Measurements from ENCODE around the gene ARMH3.
A peak's percentile ranks its signal among the peaks of the same experiment; 100 is the strongest.

The ARMH3 gene

DNA sequence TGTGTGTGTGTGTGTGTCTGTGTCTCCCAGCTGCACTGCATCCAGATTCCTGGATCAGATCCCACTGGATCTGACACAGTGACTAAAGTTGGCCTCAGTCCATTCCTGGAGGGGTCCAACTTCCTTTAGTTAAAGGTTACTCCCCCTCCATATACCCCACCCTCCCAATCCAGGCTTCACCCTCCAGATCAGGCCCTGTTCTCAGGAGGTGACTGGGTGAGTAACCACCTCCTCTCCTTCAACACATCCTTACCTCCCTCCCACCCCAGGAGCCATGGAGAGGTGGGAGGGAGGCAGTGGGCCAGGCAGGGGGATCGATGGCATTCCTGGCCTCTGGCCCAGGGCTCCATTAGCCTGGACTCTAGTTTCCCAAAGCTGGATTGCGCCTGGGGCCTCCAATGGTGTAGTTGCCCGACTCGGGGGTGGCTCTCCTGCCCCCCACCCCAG, 223.6 kb downstream of the ARMH3 start:
- Histone ChIP-seq H3K4me3 (ENCODE audit: insufficient read length, low read depth) (no peak overlapping the region), H3K36me3 (ENCODE audit: insufficient read depth, insufficient read length, low read length) (no peaks in the 10 kb centered on the region), H3K9ac (ENCODE audit: insufficient read length, low read depth) (no peak overlapping the region), H3K9me3 (ENCODE audit: insufficient read depth, low read length) (no peaks in the 10 kb centered on the region), H3K4me1 (ENCODE audit: insufficient read depth, insufficient read length) (peaks cover 5% of the 10 kb centered on the region), H3K27me3 (ENCODE audit: insufficient read depth, insufficient read length) (no peaks in the 10 kb centered on the region)
- TF ChIP-seq ZNF274 (IDR thresholded peaks at IDR 0.05; ENCODE audit: low read depth, low read length) (no peak), SUZ12 (IDR thresholded peaks at IDR 0.05; ENCODE audit: extremely low read depth, insufficient read depth, insufficient read length) (no peak), YY1 (IDR thresholded peaks at IDR 0.05; ENCODE audit: insufficient read depth, insufficient read length) (no peak)
- no peak for DNase-seq (ENCODE audit: low read depth, low spot score)

DNA sequence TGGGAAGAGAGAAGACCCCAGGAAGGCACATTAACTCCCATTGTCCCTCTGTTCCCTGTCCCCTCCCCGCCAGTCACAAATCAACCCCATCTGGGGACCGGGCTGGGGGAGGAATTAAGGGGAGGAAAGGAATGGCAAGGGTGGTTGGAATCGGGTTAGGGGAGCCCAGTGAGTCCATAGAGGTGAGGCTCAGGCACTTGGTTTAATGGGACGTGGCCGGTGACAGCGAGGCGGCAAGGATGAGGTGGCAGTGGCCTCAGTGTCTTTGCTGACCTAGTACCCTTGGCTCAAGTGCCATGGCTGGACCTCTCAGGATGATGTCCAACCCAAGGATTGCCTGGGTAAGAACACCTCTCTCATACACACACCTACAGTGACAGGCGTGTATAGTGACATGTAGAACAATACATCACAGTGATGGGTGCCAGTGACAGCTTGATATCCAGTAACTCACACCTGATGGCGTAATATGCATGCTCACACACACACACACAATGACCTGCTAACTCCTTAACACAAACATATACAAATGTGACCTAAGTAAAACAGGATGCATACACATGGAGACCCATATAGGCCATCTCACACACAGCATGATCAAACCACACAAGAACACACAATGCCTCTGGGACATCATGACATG, 224.7 kb downstream of the ARMH3 start:
- Histone ChIP-seq H3K9ac (ENCODE audit: insufficient read length, low read depth) (no peak overlapping the region), H3K9me3 (ENCODE audit: insufficient read depth, low read length) (no peaks in the 10 kb centered on the region), H3K36me3 (ENCODE audit: insufficient read depth, insufficient read length, low read length) (no peaks in the 10 kb centered on the region), H3K4me1 (ENCODE audit: insufficient read depth, insufficient read length) (peaks cover 5% of the 10 kb centered on the region), H3K4me3 (ENCODE audit: insufficient read length, low read depth) (peak overlapping the region; percentile 47), H3K27me3 (ENCODE audit: insufficient read depth, insufficient read length) (no peaks in the 10 kb centered on the region)
- no peak for DNase-seq (ENCODE audit: low read depth, low spot score)
- TF ChIP-seq YY1 (IDR thresholded peaks at IDR 0.05; ENCODE audit: insufficient read depth, insufficient read length), result no peak
- no peak for TF ChIP-seq SUZ12 (IDR thresholded peaks at IDR 0.05; ENCODE audit: extremely low read depth, insufficient read depth, insufficient read length)
- no peak for TF ChIP-seq ZNF274 (IDR thresholded peaks at IDR 0.05; ENCODE audit: low read depth, low read length)

- Histone ChIP-seq H3K9me3 (ENCODE audit: insufficient read depth, low read length) (no peaks in the 10 kb centered on the region), H3K4me1 (ENCODE audit: insufficient read depth, insufficient read length) (peaks cover 5% of the 10 kb centered on the region), H3K27me3 (ENCODE audit: insufficient read depth, insufficient read length) (no peaks in the 10 kb centered on the region), H3K36me3 (ENCODE audit: insufficient read depth, insufficient read length, low read length) (no peaks in the 10 kb centered on the region), H3K4me3 (ENCODE audit: insufficient read length, low read depth) (peak overlapping the region; percentile 47), H3K9ac (ENCODE audit: insufficient read length, low read depth) (peak overlapping the region; percentile 9)
- DNase-seq (ENCODE audit: low read depth, low spot score), result no peak
- TF ChIP-seq YY1 (IDR thresholded peaks at IDR 0.05; ENCODE audit: insufficient read depth, insufficient read length), result no peak
- TF ChIP-seq ZNF274 (IDR thresholded peaks at IDR 0.05; ENCODE audit: low read depth, low read length), result no peak
- TF ChIP-seq SUZ12 (IDR thresholded peaks at IDR 0.05; ENCODE audit: extremely low read depth, insufficient read depth, insufficient read length), result no peak
Measured at GRCh38 chr10:101830322-101831168, 225.4 kb downstream of the ARMH3 start.

- Histone ChIP-seq H3K4me1 (ENCODE audit: insufficient read depth, insufficient read length) (peaks cover 5% of the 10 kb centered on the region), H3K9ac (ENCODE audit: insufficient read length, low read depth) (peak overlapping the region; percentile 32), H3K36me3 (ENCODE audit: insufficient read depth, insufficient read length, low read length) (no peaks in the 10 kb centered on the region), H3K9me3 (ENCODE audit: insufficient read depth, low read length) (no peaks in the 10 kb centered on the region), H3K4me3 (ENCODE audit: insufficient read length, low read depth) (peak overlapping the region; percentile 47), H3K27me3 (ENCODE audit: insufficient read depth, insufficient read length) (no peaks in the 10 kb centered on the region)
- TF ChIP-seq ZNF274 (IDR thresholded peaks at IDR 0.05; ENCODE audit: low read depth, low read length), result no peak
- no peak for TF ChIP-seq YY1 (IDR thresholded peaks at IDR 0.05; ENCODE audit: insufficient read depth, insufficient read length)
- TF ChIP-seq SUZ12 (IDR thresholded peaks at IDR 0.05; ENCODE audit: extremely low read depth, insufficient read depth, insufficient read length), result no peak
- DNase-seq (ENCODE audit: low read depth, low spot score), result no peak
Measured at GRCh38 chr10:101829561-101830315, 226.2 kb downstream of the ARMH3 start.

DNA sequence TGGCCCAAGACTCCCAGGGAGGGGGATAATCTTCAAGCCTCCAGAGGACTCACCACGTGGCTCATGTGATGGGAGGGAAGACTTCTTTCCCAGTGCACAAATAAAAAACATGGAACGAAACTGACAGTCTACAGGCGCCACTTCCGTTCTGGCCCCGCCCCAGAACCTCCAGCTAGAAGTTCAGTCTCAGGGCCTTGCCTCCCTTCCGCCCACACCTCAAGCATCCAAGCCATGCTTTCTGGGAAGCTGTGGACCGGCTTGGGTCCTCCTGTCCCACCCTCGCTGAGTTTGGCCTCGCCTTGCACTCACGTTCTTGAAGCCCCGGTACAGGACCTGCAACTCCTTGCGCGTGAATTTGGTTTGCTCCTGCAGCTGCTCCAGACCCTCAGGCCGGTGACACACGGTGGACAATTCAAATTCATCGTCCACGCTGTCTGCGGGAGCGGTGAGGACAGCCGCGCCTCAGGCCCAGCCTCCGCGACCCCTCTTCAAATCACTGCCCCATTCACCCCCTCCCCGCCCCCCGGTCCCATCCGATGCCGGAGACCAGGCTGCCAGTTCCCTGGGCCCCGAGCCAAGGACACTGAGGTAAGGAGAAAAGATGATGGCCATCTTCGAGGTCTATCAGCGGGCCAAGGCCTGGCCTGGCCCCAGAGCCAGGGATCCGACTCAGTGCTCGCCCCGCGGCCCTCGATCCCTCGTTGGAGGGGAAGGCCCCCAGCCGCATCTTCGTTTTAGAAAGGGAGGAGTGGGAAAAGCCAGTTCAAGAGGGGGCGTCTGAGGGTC, 227.0 kb downstream of the ARMH3 start:
- H3K36me3 ChIP-seq (ENCODE audit: insufficient read depth, insufficient read length, low read length), result no peaks in the 10 kb centered on the region
- H3K4me3 ChIP-seq (ENCODE audit: insufficient read length, low read depth), result peak overlapping the region; percentile 15
- TF ChIP-seq ZNF274 (IDR thresholded peaks at IDR 0.05; ENCODE audit: low read depth, low read length) (no peak), YY1 (IDR thresholded peaks at IDR 0.05; ENCODE audit: insufficient read depth, insufficient read length) (no peak), SUZ12 (IDR thresholded peaks at IDR 0.05; ENCODE audit: extremely low read depth, insufficient read depth, insufficient read length) (no peak)
- no peak for DNase-seq (ENCODE audit: low read depth, low spot score)
- H3K9ac ChIP-seq (ENCODE audit: insufficient read length, low read depth), result peak overlapping the region; percentile 32
- no peaks in the 10 kb centered on the region for H3K9me3 ChIP-seq (ENCODE audit: insufficient read depth, low read length)
- H3K4me1 ChIP-seq (ENCODE audit: insufficient read depth, insufficient read length), result peaks cover 5% of the 10 kb centered on the region
- no peaks in the 10 kb centered on the region for H3K27me3 ChIP-seq (ENCODE audit: insufficient read depth, insufficient read length)

DNA sequence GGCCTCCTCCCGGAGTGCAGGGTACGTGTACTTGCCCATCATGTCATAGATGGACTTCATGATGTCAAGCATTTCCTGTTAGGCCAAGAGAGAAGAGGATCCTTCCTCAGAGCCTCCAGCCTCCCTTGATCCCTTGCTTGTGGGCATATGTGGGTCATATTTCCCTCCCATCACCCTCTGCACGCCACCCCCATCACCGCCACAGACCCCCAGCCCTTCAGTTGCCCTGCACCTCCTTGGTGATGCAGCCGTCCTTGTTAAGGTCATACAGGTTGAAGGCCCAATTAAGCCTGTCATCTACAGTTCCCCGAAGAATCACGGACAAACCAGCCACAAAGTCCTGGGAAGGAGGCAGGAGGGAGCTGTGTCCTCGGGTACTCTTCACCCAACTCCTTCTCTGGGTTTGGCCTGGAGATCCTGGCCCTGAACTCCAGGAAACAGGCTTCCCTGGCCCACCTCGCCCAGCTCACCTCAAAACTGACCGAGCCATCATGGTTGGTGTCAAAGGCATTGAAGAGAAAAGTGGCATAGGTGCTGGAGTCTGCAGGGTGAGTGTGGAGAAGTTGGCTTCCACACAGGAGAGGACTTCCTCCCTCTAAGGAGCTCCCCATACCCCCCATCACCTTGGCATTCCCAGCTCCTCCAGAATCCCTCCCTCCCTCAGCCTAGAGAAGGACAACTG, 227.9 kb downstream of the ARMH3 start:
- Histone ChIP-seq H3K9me3 (ENCODE audit: insufficient read depth, low read length) (no peaks in the 10 kb centered on the region), H3K27me3 (ENCODE audit: insufficient read depth, insufficient read length) (no peaks in the 10 kb centered on the region), H3K4me3 (ENCODE audit: insufficient read length, low read depth) (no peak overlapping the region), H3K9ac (ENCODE audit: insufficient read length, low read depth) (no peak overlapping the region), H3K4me1 (ENCODE audit: insufficient read depth, insufficient read length) (peaks cover 5% of the 10 kb centered on the region), H3K36me3 (ENCODE audit: insufficient read depth, insufficient read length, low read length) (no peaks in the 10 kb centered on the region)
- no peak for DNase-seq (ENCODE audit: low read depth, low spot score)
- TF ChIP-seq SUZ12 (IDR thresholded peaks at IDR 0.05; ENCODE audit: extremely low read depth, insufficient read depth, insufficient read length) (no peak), ZNF274 (IDR thresholded peaks at IDR 0.05; ENCODE audit: low read depth, low read length) (no peak), YY1 (IDR thresholded peaks at IDR 0.05; ENCODE audit: insufficient read depth, insufficient read length) (no peak)
